Mucosa of descending colon (tissue), 3 donors: ENCODE results near the gene CATSPER1. TPM values are rescaled to one million over a fixed set of nuclear protein-coding genes. Genes with fewer than 3 reads are reported as not detected.

ENCODE experiments used
- ATAC-seq: fragments of 200-7000 bp; cut with Tn5 transposase; one replicate; pipeline ENCODE4 v1.9.1; 2020; ENCODE audit warnings: mild to moderate bottlenecking, moderate library complexity
- DNase-seq, 3 donors: peaks; one replicate each; pipeline ENCODE4 v3.0.0-alpha.2; 2020
- H3K36me3 ChIP-seq: fragments of 200-600 bp; one replicate; pipeline ENCODE4 v1.8.0; 2021; ENCODE audit warnings: low read depth, mild to moderate bottlenecking
- H3K4me1 ChIP-seq: fragments of 200-600 bp; one replicate; pipeline ENCODE4 v1.8.0; 2021; ENCODE audit warnings: low read depth, mild to moderate bottlenecking
- H3K4me3 ChIP-seq: fragments of 200-600 bp; one replicate; pipeline ENCODE4 v1.8.0; 2021; ENCODE audit warnings: mild to moderate bottlenecking
- H3K9me3 ChIP-seq: fragments of 200-600 bp; one replicate; pipeline ENCODE4 v1.8.0; 2021; ENCODE audit warnings: mild to moderate bottlenecking
- intact Hi-C, 2 donors: fragments of 100-400 bp; cut with DNase I in 1 of 2; cut with micrococcal nuclease in 1 of 2; formaldehyde crosslinking; loops; one replicate each; pipeline versions ENCODE4 v1.11.0 to v1.11.1; 2022; cut with DNase I, micrococcal nuclease
- total RNA-seq, 3 donors: library from RNA; stranded (reverse); fragmentation: NEBNext Ultra II Directional in 2 of 3; extraction: Animal tissue kit (Norgen Biotek cat#: 25700) in 2 of 3; gene quantifications; one replicate each; pipeline versions ENCODE4 v1.2.1 to v1.2.4, GENCODE V29; 2021 to 2023
- TF ChIP-seq, protein P1 (sequence below): fragments of 200-600 bp; IDR thresholded peaks from one replicate; pipeline ENCODE4 v1.8.0; 2022; ENCODE audit warnings: antibody characterized with exemption, mild to moderate bottlenecking
- donor health status: DM: no; HTN: no; CAD: no; lungs with moderate emphysema.
- donor health status: DM: no; HTN: no; CAD: no.
- donor health status: DM: no; HTN: yes; CAD: no.

The CATSPER1 gene
- total RNA-seq, 3 donors from 2014 or later = not detected

DNA sequence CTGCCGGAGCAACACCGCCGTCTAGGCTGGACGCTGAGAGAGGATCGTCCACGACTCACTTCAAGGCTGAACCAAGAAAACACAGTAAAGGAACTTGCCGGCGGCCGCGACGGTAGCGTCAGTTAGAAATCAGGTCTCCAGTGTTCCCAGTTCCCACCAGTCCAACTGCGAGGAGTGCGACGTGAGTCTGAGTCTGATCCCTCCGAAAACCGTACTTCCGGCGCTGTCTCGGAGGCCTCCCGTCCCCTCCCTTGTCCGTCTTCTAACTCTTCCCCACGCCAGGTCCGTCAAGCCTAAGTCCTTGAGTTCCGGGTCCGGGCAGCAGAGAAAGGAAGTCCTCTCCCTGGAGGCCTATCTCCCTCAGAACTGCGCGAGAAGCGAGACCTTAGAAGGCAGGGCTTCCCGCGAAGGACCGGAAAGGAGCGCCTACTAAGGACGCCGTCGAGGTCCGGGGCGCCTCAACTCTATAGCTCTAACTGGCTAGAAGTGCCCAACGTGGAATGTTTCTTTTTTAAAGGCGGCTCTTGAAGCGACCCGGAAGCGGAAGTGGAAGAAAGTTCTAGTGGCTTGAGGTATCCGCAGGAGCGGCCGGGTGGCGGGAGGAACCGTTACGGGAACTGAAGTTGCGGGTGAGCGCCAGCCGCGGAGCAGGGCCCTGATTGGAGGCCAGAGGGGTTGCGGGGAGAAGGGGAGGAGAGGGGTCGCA, 24.2 kb downstream of the CATSPER1 start, which contains the start of the genes BANF1 and EIF1AD:
Gene BANF1, plus strand, starts transcription at position 562 of the 706 bp plus-strand sequence. CDS start 748 bp downstream, outside the sequence.
Gene EIF1AD, minus strand, starts transcription at position 216 of the 706 bp plus-strand sequence. CDS start 1,768 bp downstream, outside the sequence.
- DNase-seq = peak; percentile 93 to 95 (median 94)
- Histone ChIP-seq H3K4me3 (peak within 1 kb of the TSS; percentile 70), H3K4me1 (peaks cover 19% of the 10 kb centered on the region), H3K36me3 (no peaks in the 10 kb centered on the region), H3K9me3 (no peaks in the 10 kb centered on the region)
- peak; percentile 96 for ATAC-seq
- TF ChIP-seq, protein P1, sequence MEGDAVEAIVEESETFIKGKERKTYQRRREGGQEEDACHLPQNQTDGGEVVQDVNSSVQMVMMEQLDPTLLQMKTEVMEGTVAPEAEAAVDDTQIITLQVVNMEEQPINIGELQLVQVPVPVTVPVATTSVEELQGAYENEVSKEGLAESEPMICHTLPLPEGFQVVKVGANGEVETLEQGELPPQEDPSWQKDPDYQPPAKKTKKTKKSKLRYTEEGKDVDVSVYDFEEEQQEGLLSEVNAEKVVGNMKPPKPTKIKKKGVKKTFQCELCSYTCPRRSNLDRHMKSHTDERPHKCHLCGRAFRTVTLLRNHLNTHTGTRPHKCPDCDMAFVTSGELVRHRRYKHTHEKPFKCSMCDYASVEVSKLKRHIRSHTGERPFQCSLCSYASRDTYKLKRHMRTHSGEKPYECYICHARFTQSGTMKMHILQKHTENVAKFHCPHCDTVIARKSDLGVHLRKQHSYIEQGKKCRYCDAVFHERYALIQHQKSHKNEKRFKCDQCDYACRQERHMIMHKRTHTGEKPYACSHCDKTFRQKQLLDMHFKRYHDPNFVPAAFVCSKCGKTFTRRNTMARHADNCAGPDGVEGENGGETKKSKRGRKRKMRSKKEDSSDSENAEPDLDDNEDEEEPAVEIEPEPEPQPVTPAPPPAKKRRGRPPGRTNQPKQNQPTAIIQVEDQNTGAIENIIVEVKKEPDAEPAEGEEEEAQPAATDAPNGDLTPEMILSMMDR = no peak
- intact Hi-C loops = no loop called here

DNA sequence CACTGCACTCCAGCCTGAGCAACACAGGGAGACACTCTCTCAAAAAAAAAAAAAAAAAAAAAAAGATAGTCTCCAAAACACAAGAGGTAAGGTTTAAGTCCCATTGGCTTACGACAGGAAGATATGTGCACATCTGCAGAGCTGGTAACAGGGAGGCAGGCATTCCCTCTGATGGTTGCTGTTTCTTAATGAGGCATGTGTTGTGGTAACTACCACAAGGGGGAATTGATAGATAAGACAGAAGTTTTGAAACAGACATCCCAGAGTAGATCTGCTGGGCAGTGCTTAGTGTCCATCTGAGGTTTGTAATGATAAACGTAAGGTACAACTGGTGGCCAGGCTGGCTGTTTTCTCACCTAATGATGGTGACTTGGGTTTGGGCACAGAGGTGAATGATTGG, 29.0 kb downstream of the CATSPER1 start:
- Histone ChIP-seq H3K4me1 (peaks cover 11% of the 10 kb centered on the region), H3K36me3 (no peaks in the 10 kb centered on the region), H3K9me3 (no peaks in the 10 kb centered on the region), H3K4me3 (no peak overlapping the region)
- TF ChIP-seq, protein P1 = no peak
- no peak for ATAC-seq
- intact Hi-C loops = no loop called here
- DNase-seq = no peak

DNA sequence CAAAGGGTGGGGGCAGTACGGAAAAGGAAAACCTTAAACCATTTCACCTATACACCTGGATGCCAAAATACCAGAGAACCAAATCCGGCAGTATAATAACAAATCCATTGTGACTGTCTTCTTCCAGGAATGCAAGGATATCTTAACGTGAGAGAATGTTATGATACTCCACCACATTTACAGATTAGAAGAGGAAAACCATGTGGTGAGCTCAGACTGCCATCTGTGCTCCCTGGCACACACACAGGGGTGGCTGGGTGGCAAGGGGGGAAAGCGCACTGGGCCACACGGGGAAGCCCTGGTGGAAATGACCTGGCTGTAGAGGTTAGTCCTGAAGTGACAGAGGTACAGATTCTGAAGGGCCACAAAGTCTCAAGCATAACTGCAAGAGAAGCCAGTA, 34.2 kb downstream of the CATSPER1 start:
- Histone ChIP-seq H3K36me3 (no peaks in the 10 kb centered on the region), H3K4me3 (no peak overlapping the region), H3K4me1 (peaks cover 3% of the 10 kb centered on the region), H3K9me3 (no peaks in the 10 kb centered on the region)
- DNase-seq = no peak
- TF ChIP-seq, protein P1 = no peak
- intact Hi-C loops = no loop called here
- no peak for ATAC-seq

DNA sequence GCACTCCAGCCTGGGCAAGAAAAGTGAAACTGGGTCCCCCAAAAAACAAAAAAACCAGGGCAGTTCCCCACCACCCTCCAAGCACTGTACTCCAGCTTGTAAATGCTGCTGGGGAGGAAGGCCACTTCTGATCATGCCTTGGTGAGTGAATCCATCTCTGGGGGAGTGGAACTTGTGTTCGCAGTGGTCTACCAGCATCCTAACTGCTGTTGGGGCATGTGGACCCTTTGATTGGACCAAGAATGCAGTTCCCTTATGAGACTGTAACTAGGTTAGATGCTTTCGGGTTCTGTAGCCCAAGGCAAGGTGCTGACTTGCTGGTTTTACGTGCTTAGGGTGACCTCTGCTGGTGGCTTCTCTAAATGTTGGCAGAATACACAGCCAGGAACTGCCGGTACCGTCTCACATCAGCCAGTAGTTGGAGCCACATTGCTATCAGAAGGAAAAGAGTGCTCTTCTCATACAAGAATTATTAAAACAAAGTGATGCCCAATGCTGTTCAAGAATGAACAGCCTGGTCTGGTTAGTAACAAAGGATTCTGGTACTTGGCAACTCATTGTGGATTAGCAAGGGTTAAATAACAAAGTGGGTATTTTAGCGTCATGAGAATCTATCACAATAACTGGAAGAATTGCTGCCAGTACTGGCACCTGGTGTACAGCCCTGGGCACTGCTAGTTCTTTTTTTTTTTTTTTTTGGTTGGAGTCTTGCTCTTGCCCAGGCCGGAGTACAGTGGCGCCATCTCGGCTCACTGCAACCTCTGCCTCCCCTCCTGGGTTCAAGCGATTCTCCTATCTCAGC, 37.3 kb downstream of the CATSPER1 start:
- Histone ChIP-seq H3K4me1 (peaks cover 3% of the 10 kb centered on the region), H3K4me3 (no peak overlapping the region), H3K9me3 (no peaks in the 10 kb centered on the region), H3K36me3 (no peaks in the 10 kb centered on the region)
- DNase-seq (peak; percentile 66 to 99 (median 81)), ATAC-seq (peak; percentile 100)
- intact Hi-C loops = loop anchor here (10.0 kb wide), 1 partner anchor 104 kb away; the partner anchor contains the start of gene FIBP (in 2 of the 2)
- TF ChIP-seq, protein P1 = peak; percentile 71

DNA sequence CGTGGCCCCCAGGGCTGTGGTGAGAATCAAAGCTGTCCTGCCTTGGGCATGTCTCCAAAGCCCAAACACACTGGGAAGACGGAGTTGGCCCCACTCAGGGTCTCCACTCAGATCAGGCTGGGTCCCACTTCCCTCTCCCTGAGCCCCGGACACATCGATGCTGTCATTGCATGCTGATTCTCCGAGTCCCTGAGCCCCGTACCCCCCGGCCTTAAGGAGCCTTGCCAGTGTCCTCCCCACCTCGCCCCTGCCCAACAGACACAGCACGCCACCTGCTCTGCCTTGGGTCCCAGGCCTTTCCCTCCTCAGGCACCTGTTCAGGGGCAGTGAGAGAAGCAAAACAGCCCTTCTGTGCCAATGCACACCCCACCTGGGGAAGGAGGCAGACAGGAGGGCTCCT, 38.9 kb downstream of the CATSPER1 start:
- TF ChIP-seq, protein P1 = no peak
- Histone ChIP-seq H3K4me1 (peaks cover 3% of the 10 kb centered on the region), H3K9me3 (no peaks in the 10 kb centered on the region), H3K4me3 (no peak overlapping the region), H3K36me3 (no peaks in the 10 kb centered on the region)
- no peak for ATAC-seq
- peak in 1 of 3 donors; percentile 42 for DNase-seq
- intact Hi-C loops = loop anchor here (10.0 kb wide), 1 partner anchor 103 kb away; the partner anchor contains the start of gene FIBP (in 2 of the 2)
